Measurements from ENCODE around the gene FZR1.

DNA sequence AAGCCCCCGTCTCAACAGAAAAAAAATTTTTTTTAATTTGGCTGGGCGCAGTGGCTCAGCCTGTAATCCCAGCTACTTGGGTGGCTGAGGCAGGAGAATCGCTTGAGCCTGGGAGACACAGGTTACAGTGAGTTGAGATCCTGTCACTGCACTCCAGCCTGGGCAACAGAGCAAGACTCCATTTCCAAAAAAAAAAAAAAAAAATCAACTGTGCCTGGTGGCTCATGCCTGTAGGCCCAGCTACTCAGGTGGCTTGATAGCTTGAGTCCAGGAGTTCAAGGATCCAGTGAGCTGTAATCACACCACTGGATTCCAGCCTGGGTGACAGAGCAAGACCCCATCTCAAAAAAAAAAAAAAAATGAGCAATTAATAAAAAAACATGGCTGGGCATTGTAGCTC lies 4.3 kb upstream of the FZR1 start:
- TF ChIP-seq RAD21 (IDR thresholded peaks at IDR 0.05; ENCODE audit: low read length): no peak
- TF ChIP-seq CTCF (conservative IDR thresholded peaks at IDR 0.05; ENCODE audit: low read depth, low read length): no peak
- no peak for TF ChIP-seq POLR2A (IDR thresholded peaks at IDR 0.05; ENCODE audit: low read depth, low read length)
- no peak for TF ChIP-seq USF2 (IDR thresholded peaks at IDR 0.05; ENCODE audit: low read depth, low read length)

All from IMR-90 (cell line).